Fibroblast of pulmonary artery (primary cell): ENCODE results near the gene CAMKK1.

Experiments used
- DNase-seq: peaks from one replicate; pipeline ENCODE4 v3.0.0-alpha.2; 2010; ENCODE audit warnings: low read depth
- H3K4me3 ChIP-seq: replicated peaks from 2 replicates; pipeline ENCODE4 v1.5.1; 2011; ENCODE audit warnings: low read depth, mild to moderate bottlenecking, control low read depth, low read length, moderate library complexity
- CTCF ChIP-seq: IDR thresholded peaks from 2 replicates; pipeline ENCODE4 v1.5.1; 2011; ENCODE audit warnings: mild to moderate bottlenecking, control low read depth, low read length, inconsistent platforms; ENCODE audit errors: missing control alignments

Gene CAMKK1

GRCh38 chr17:3896108-3896967 lies 3.5 kb upstream of the CAMKK1 start:
- no peak for TF ChIP-seq CTCF
- no peak for DNase-seq

GRCh38 chr17:3895354-3895753 lies 2.5 kb upstream of the CAMKK1 start:
- DNase-seq, result no peak
- H3K4me3 ChIP-seq, result no peak overlapping the region
- no peak for TF ChIP-seq CTCF

More at GRCh38 chr17:3896108-3896967, 3.5 kb upstream of the CAMKK1 start:
- H3K4me3 ChIP-seq, result no peak overlapping the region

- TF ChIP-seq CTCF, result no peak
- DNase-seq, result peak; percentile 76
Observed at GRCh38 chr17:3894911-3895343, 2.1 kb upstream of the CAMKK1 start.

GRCh38 chr17:3894188-3894587 lies 1.3 kb upstream of the CAMKK1 start:
- H3K4me3 ChIP-seq, result no peak overlapping the region
- no peak for TF ChIP-seq CTCF
- no peak for DNase-seq

More at GRCh38 chr17:3894911-3895343, 2.1 kb upstream of the CAMKK1 start:
- H3K4me3 ChIP-seq, result no peak overlapping the region

GRCh38 chr17:3893720-3894116 lies 865 bp upstream of the CAMKK1 start:
- no peak for TF ChIP-seq CTCF
- H3K4me3 ChIP-seq, result peak overlapping the region; percentile 51
- no peak for DNase-seq

GRCh38 chr17:3892095-3892998 lies 506 bp downstream of the CAMKK1 start:
- DNase-seq, result peak; percentile 76
- peak overlapping the region; percentile 58 for H3K4me3 ChIP-seq
- no peak for TF ChIP-seq CTCF
